Left forelimb (tissue), 1 donor: ENCODE data around the gene MYH9.
A peak's percentile ranks its signal among the peaks of the same experiment; 100 is the strongest.
"Not testable (repeated sequence)": the region's sequence is repeated elsewhere in the genome, so short reads cannot be mapped to it uniquely, and the experiment has no call there.

Experiments
- DNase-seq: peaks from one replicate; pipeline ENCODE4 v3.0.0-alpha.2; 2018; ENCODE audit warnings: low spot score

The MYH9 gene

DNA sequence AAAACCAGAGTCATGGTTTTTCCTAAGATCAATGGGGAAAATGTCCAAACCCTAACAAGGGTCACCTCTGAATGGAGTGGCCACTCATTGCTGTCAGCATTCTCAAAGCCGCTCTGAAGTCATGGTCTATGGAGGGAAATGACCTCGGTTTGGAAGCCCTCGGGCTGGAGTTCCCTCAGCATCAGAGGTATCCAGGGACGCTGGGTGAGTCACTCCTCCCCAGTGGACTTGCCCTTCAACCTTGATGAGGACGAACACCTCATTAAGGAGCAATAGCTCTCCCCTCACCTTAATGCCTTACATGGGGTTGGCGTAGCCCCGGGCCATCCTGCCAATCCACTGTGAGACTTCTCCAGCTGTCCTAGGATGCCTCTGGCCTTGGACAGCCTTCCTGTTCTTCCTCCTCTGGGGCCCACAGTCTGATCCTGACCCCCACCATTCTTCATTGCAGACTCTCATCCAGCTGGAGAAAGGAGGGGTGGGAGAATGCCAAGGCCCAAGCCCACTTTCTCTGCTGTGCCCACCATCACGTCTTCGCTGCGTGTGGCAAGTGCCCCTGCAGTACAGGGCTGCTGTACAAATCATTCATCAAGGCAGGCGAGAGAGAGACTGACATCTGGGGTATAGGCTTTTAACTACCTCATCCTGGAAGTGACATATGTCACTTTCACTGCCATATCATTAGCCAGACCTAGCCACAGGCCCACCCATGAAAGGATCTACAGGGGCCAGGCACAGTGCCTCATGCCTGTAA is 25.4 kb upstream of the MYH9 start:
- DNase-seq = no peak

DNA sequence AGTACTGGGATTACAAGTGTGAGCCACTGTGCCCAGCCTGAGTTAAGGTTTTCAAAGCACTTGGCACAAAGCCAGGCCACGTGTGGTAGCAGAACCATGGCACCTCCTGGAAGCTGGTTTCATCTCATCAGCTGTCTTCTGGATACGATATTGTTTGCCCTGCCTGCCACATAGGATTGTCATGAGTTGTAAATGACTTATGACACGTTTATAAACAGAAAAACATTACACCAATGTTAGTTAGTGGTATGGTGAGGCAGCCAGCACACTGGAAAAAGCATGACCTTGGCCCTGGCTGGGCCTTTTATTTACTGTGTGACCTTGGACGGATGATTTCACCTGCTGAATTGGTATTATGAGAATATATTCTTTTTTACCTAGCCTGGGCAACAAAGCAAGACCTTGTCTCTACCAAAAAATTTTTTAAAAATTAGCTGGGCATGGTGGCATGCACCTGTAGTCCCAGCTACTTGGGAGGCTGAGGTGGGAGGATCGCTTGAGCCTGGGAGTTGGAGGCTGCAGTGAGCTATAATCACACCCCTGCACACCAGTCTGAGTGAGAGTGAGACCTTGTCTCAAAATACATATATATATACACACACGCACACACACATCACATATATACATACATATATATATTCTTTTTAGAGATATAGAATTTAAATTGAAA is 24.0 kb upstream of the MYH9 start:
- no peak for DNase-seq

DNA sequence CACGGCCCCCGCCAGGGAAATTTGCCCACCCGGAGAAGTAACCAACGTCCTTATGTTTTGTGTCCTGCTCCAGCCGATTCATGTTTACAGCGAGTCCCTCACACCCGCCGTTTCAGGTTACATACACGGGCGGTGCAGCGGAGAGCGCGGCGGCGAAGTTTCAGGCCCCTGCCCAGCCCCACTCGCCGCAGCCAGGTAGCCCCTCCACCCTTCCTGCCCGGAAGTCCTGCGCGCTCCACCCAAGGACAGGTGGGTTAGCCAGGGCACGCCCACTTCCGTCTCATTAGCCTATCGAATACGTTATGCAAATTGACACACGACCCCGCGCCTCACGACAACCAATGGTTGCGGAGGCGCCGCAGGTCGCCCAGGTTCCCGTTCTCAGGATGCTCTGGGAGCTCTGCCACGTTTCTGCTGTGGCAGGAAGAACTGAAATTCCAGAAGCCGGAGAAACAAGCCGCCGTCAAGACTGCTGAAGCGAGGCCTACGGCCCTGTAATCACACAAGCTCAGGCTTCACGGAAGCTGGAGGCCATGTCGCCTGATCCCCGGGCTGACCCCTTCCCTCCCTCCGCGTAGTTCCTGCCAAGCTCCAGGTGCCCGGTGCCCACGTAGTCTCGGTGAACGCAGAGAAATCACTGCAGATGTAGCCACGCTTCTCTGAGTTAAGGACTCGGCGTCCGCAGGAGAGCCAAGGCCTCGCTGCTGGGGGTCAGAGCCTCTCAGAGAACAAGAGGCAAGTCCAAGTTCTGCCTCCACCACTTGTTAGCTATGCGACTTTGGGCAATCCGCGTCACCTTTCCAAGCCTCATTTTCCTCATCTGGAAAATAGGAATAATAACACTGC is 22.4 kb upstream of the MYH9 start:
- peak; percentile 85 for DNase-seq

DNA sequence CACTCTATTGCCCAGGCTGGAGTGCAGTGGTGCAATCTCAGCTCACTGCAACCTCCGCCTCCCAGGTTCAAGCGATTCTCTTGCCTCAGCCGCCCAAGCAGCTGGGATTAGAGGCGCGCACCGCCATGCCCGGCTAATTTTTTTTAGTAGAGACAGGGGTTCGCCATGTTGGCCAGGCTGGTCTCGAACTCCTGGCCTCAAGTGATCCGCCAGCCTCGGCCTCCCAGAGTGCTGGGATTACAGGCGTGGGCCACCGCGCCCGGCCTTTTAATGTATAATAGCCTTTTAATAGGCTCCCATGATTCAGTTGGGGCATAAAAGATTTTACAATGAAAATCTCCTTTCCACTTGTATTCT is 21.8 kb upstream of the MYH9 start:
- not testable (repeated sequence) for DNase-seq

DNA sequence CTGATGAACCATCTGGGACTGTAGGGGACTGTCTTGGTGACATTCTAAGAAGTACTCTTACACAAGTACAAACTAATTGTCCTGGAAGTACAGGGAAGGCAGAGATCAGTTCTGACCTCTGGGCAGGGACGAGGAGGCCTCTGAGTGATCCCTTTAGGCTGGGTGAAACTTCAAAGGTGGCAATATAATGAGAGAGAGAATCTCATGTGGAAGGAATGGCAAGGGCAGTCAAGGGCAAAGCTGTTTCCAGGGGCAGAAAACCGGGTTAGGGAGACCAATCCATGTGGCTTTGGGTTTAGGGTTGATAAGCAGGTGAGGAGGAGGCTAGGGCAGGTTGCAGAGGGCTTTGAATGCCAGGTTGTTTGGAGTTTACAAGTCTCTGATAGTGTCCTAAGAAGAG is 21.3 kb upstream of the MYH9 start:
- no peak for DNase-seq

DNA sequence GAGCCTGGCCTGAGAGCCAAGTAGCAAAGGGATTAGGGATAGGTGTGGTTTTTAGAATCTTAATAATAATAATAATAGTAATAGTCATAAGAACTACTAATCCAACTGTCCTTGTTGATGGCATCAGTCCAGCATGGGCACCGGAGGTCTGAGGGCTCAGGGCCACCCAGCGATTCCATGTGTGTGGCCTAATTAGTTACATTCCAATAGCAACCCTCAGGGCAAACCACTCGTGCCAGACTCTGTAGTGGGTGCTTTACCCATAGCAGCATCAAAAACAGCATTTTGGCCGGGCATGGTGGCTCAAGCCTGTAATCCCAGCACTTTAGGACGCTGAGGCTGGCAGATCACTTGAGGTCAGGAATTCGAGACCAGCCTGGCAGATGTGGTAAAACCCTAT is 19.0 kb upstream of the MYH9 start:
- DNase-seq = no peak

DNA sequence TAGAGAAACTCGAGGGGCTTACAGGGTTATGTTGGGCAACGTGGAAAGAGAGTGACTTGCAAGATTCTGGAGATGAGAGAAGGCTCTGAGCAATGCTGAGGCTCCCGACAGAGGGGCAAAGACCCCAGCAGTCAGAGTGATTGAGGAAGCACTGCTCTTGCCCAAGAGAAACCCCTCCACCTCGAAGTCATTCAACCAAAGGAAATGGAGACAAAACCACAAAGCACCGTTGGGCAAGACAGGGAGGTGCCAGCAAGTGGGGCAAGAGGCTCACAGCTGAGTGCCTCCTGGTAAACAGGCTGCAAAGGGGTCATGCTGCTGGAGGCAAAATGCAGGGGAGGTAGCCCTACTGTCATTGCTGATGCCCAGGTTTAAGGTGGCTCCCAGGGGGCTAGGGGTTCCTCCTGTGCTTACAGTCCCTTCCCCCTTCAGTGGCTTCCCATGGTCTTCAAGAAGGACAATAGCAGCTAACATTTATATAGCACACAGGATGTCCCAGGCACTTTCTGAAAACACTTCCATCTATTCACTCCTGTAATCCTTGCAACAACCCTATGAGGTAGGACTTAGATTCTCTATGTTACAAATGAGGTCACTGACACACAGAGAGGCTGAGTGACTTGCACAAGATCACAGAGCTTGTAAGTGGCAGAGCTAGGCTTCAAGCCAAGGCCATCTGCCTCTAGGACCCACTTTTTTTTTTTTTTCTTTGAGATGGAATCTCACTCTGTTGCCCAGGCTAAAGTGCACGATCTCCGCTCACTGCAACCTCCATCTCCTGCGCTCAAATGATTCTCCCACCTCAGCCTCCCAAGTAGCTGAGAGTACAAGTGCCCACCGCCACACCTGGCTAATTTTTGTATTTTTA is 18.1 kb upstream of the MYH9 start:
- DNase-seq = no peak

DNA sequence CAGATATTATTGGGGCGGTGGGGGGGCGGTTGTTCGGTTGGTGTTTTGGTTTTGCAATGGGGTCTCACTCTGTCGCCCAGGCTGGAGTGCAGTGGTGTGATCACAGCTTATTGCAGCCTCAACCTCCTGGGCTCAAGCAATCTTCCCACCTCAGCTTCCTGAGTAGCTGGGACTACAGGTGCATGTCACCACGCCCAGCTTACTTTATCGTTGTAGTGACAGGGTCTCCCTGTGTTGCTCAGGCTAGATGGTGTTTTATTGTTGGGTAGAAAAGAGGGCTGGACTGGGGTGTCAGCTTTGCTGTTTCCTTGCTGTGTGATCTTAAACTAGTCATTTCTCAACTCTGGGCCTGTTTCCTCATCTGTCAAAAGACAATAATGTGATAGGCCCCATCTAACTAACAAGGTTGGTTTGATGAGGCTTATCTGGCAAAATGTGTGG is 17.5 kb upstream of the MYH9 start:
- no peak for DNase-seq

DNA sequence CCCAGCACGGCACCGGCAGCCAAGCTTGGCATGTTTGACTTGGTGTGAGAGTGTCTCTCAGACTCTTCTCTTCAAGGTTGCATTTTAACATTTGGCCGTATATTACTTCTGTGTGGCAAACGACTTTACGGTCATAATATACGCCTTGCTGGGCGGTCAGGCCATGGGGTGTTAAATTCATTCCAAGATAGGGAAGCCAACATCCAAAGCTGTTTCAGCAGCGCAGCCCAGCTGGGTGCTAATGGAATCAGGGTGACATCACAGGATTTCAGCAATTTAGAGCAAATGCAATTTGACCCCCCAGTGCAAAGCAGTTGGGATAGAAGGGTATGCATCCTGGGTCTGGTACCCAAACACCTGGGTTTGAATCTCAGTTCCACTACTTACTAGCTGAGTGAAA is 16.7 kb upstream of the MYH9 start:
- no peak for DNase-seq

DNA sequence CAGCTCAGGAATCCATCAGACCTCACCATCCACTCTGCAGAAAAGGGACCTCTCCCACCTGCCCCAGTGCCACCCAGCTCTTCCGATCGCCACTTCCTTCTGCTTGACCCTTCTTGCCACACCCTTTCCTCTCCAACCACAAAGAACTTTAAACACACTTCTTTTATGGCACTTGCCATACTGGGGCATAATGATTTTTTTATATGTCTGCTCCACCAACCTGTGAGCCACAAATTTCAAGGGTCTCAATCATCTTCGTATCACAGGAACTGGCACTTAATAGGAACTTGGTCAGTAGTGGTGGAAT is 11.7 kb upstream of the MYH9 start:
- no peak for DNase-seq

DNA sequence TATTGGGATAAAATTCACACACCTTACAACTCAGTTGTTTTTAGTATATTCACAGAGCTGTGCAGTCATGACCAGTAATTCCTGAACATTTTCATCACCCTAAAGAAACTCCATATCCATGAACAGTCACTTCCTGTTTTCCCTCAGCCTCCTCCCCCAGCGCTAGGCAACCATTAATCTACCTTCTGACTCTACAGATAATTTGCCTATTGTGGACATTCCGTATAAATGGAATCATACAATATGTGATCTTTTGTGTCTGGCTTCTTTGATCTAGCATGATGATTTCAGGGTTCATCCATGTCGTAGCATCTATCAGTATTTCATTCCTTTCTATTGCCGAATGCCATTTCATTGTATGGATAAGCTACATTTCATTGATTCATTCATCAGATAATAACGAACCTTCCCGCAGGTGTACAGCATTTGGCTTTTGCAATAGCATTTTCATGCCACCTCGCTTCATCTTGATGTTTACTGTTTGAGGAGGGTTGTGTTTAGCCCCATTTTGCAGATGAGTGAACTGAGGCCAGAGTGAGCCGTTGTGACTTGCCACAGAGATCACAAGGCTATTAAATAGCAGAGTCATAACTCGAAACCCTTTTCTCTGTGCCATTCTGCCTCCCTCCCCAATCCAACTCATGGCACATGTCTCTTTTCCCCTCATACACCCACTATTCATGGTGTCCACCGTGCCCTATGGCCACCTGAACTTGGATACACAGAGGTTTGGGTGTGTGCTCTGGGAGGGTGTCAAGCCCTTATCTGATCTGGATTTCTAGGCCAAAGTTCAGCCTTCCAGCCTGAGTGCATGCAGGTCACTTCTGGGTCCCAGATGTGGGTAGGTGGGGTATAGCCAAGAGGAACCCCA is 11.1 kb upstream of the MYH9 start:
- no peak for DNase-seq

DNA sequence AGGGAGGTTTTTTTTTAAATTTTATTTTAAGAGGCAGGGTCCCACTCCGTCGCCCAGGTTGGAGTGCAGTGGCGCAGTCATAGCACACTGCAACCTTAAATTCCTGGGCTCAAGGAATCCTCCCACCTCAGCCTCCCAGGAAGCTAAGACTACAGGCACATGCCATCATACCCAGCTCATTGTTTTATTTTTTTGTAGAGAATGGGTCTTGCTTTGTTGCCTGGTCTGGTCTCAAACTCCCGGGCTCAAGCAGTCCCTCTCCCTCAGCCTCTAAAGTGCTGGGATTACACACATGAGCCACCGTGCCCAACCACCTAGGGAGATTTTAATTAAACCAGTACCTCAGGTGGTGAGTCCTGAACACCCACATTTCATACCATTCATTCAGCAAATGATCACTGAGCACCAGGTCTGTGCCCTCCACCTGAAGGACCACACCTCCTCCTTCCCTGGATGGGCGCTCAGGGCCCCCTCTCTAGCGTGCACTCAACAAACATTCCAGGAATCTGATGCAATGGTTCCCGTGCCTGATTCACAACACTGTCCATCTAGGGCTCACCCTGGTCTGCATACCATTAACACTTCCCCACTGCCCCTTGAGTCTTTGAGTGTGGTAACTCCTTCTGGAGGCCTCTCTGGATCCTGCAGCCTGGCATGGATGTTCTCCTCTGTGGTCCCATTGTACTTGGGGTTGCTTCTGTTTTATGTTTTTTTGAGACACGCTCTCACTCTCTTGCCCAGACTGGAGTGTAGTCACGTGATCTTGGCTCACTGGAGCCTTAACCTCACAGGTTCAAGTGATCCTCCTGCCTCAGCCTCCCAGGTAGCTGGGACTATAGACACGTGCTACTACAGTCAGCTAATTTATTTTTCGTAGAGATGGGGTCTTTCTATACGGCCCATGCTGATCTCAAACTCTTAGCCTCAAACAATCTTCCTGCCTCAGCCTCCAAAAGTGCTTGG is 9.6 kb upstream of the MYH9 start:
- DNase-seq = no peak

DNA sequence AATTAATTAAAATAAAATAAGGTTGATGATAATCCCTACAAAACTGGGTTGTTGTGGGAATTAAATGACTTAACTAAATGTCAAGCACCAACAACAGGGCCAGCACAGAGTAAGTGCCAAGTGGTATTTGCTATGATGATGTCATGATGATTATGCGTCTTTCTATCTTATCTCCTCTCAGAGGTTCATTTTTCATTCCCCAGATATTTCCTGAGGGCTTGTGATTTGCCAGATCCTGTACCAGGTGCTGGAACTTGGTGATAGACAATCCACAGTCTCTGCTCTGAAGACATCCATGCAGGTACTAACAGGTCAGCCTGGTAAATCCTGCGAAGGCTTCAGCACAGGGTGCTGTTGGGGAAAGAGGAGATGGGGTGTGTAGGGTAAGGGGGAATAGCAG is 8.1 kb upstream of the MYH9 start:
- DNase-seq = no peak

DNA sequence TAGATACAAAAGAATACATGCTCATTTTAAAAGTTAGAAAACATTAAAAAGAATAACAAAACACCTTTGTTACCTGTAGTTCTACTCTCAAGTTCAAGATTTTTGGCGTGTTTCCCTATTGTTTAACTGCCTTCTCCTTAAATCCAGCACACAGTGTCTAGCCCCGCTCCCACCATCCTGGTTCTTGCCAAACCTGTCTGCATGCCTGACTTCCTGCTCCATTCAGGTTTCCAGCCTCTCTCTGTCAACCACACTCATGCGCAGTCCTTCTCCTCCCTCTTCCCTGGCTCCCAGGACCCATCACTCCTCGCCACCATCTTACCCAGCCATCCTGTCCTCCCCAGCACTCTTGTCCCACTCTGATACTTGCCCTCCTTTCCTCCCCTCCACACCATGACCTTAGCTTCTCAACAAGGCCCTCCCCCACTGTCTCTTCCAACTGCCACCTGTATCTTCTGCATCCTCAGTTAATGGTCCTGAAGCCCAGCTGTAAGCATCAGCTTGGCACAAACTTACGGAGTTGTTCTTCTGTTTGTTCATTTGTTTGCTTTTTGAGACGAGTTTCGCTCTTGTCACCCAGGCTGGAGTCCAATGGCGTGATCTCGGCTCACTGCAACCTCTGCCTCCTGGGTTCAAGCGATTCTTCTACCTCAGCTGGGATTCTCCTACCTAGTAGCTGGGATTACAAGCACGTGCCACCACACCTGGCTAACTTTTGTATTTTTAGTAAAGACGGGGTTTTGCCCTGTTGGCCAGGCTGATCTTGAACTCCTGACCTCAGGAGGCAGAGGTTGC is 7.5 kb upstream of the MYH9 start:
- DNase-seq = no peak

DNA sequence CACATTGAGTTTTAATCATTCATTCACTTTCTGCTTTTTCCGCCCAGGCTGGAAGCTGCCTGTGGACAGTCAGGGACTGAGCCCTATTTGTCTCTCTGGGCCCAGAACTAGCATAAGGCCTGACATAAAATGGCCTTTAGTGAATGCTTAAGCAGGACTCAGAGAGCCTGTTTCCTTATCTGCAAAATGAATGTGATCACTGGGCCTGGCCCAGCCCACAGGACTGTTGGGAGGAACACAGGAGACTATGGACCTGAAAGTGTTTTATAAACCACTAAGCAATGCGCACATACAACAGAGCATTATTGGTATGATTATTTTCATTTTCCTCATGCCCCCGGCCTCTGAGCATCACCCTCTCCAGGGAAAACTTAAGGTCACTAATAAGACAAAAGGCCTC is 3.9 kb upstream of the MYH9 start:
- DNase-seq = no peak

DNA sequence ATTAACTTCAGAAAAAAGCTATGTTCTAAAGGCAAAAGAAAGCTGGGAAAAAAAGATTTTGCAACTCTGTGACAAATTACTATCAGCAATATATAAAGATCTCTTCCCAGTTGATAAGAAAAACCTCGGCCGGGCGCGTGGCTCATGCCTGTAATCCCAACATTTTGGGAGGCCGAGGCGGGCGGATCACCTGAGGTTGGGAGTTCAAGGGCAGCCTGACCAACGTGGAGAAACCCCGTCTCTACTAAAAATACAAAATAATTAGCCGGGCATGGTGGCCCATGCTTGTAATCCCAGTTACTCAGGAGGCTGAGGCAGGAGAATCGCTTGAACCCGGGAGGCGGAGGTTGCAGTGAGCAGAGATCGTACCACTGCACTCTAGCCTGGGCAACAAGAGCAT is 1.4 kb upstream of the MYH9 start:
- not testable (repeated sequence) for DNase-seq

DNA sequence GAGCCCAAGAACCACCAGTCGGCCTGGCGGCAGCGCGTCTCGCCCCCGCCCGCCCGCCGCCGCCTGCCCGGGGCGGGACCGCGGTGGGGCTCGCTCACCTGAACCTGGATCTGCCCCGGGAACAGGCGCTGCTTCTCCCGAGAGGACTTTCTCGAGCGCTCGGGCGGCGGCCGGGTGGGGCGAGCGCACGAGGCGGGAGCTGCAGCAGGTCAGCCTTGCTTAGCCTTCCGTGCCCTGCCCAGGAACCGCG is 133 bp downstream of the MYH9 start:
- DNase-seq = no peak

DNA sequence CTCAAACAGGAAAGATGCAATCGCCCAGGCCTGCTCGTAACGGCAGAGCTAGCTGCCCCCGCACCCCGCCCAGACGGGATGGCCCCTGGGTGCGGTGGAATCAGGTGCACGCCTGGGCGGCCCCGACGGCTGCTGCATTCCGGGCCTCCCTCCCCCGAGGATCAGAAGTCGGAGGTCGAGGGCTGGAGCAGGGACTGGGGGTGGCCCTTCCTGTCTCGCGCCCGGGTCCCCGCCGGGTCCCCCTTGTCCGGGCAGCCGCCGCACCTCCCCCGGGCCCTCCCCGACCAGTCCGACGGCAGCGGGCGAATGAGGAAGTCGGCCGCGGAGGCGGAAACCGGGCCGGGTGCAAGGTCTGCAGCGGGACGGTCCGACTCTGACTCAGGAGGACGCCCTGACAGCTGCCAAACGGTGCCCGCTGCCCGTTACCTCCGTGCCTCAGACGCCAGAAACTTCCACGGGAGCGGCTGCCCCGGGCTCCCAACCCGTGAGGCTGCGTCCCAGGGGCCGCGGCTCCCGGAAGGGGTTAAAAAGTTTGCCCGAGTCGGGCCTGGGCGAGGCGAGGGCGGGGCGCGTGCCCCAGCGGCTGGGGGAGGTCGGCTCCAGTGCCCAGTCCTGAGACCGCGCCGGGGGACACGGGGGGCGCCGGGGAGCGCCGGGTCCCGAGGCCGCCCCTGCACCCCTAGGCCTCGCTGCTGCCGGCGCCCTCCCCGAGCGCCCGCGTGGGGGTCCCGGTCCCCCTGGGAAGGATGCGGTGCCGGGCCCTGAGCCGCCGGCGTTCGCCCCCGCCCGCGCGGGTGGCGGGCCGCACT is 663 bp downstream of the MYH9 start:
- peak; percentile 72 for DNase-seq
